ENCODE measurements around the gene CHAT. TPM values are rescaled to one million over a fixed set of nuclear protein-coding genes. Genes with fewer than 3 reads are reported as not detected.
A peak's percentile ranks its signal among the peaks of the same experiment; 100 is the strongest.

Gene CHAT
- total RNA-seq, 1 donor from 2014 or later, result not detected

GRCh38 chr10:49616421-49617101 is 2.7 kb downstream of the CHAT start:
- peaks cover 31% of the 10 kb centered on the region for H4K20me1 ChIP-seq (ENCODE audit: low read depth)
- H3K9me3 ChIP-seq (ENCODE audit: low read depth), result no peaks in the 10 kb centered on the region
- H3K36me3 ChIP-seq, result no peaks in the 10 kb centered on the region
- no peaks in the 10 kb centered on the region for H3K79me2 ChIP-seq (ENCODE audit: low read depth)
- no peak overlapping the region for H3K9ac ChIP-seq
- H3K4me1 ChIP-seq, result peaks cover 11% of the 10 kb centered on the region
- peaks cover 22% of the 10 kb centered on the region for H3K4me1 Mint-ChIP-seq
- peaks cover 84% of the 10 kb centered on the region for H3K27me3 ChIP-seq
- no peaks in the 10 kb centered on the region for H3K9me3 Mint-ChIP-seq
- no peak overlapping the region for H3K4me2 ChIP-seq
- DNase-seq (ENCODE audit: low spot score), result no peak
- no peak overlapping the region for H3K27ac ChIP-seq
- TF ChIP-seq EZH2phosphoT487 (IDR thresholded peaks at IDR 0.05) (no peak), EZH2 (IDR thresholded peaks at IDR 0.05) (no peak), CTCF (IDR thresholded peaks at IDR 0.05) (peak; percentile 14)
- no peak overlapping the region for H3K4me3 Mint-ChIP-seq
- no peak overlapping the region for H3K4me3 ChIP-seq
- H2AFZ ChIP-seq (replicated peaks), result no peak overlapping the region
- no peak overlapping the region for H3K27ac Mint-ChIP-seq
- no peaks in the 10 kb centered on the region for H3K36me3 Mint-ChIP-seq
- H3K27me3 Mint-ChIP-seq (ENCODE audit: insufficient read depth, low read depth), result peaks cover 66% of the 10 kb centered on the region
- no peaks in the 10 kb centered on the region for H3F3A ChIP-seq (ENCODE audit: low read depth)

- H3K79me2 ChIP-seq (ENCODE audit: low read depth), result no peaks in the 10 kb centered on the region
- H3K9me3 ChIP-seq (ENCODE audit: low read depth), result no peaks in the 10 kb centered on the region
- H3K4me2 ChIP-seq, result no peak overlapping the region
- no peak overlapping the region for H3K9ac ChIP-seq
- Mint-ChIP-seq H3K4me1 (peaks cover 14% of the 10 kb centered on the region), H3K27me3 (ENCODE audit: insufficient read depth, low read depth) (peaks cover 61% of the 10 kb centered on the region), H3K4me3 (no peak overlapping the region), H3K9me3 (no peaks in the 10 kb centered on the region), H3K27ac (no peak overlapping the region), H3K36me3 (no peaks in the 10 kb centered on the region)
- no peaks in the 10 kb centered on the region for H3F3A ChIP-seq (ENCODE audit: low read depth)
- peaks cover 11% of the 10 kb centered on the region for H3K4me1 ChIP-seq
- no peak overlapping the region for H3K4me3 ChIP-seq
- H2AFZ ChIP-seq (replicated peaks), result no peak overlapping the region
- DNase-seq (ENCODE audit: low spot score), result no peak
- TF ChIP-seq EZH2phosphoT487 (IDR thresholded peaks at IDR 0.05) (no peak), EZH2 (IDR thresholded peaks at IDR 0.05) (no peak), CTCF (IDR thresholded peaks at IDR 0.05) (no peak)
- H4K20me1 ChIP-seq (ENCODE audit: low read depth), result peaks cover 23% of the 10 kb centered on the region
- peaks cover 76% of the 10 kb centered on the region for H3K27me3 ChIP-seq
- no peak overlapping the region for H3K27ac ChIP-seq
- H3K36me3 ChIP-seq, result no peaks in the 10 kb centered on the region
Measured at GRCh38 chr10:49617121-49618020, 3.5 kb downstream of the CHAT start.

GRCh38 chr10:49618821-49619220 is 5.0 kb downstream of the CHAT start:
- Histone ChIP-seq H3K4me1 (peaks cover 7% of the 10 kb centered on the region), H3K27me3 (peaks cover 61% of the 10 kb centered on the region), H3K9me3 (ENCODE audit: low read depth) (no peaks in the 10 kb centered on the region), H3K36me3 (no peaks in the 10 kb centered on the region), H3K4me2 (no peak overlapping the region), H3K79me2 (ENCODE audit: low read depth) (no peaks in the 10 kb centered on the region), H4K20me1 (ENCODE audit: low read depth) (peaks cover 10% of the 10 kb centered on the region), H3K4me3 (no peak overlapping the region), H3F3A (ENCODE audit: low read depth) (no peaks in the 10 kb centered on the region), H3K9ac (no peak overlapping the region), H3K27ac (no peak overlapping the region), H2AFZ (replicated peaks) (no peak overlapping the region)
- Mint-ChIP-seq H3K9me3 (no peaks in the 10 kb centered on the region), H3K36me3 (no peaks in the 10 kb centered on the region), H3K4me1 (peaks cover 2% of the 10 kb centered on the region), H3K27me3 (ENCODE audit: insufficient read depth, low read depth) (peaks cover 50% of the 10 kb centered on the region), H3K4me3 (no peak overlapping the region), H3K27ac (no peak overlapping the region)
- TF ChIP-seq CTCF (IDR thresholded peaks at IDR 0.05) (no peak), EZH2 (IDR thresholded peaks at IDR 0.05) (no peak), EZH2phosphoT487 (IDR thresholded peaks at IDR 0.05) (no peak)
- no peak for DNase-seq (ENCODE audit: low spot score)
